ENCODE measurements around the gene SEC22A. TPM values are rescaled to one million over a fixed set of nuclear protein-coding genes. Genes with fewer than 3 reads are reported as not detected.

Gene SEC22A
- total and polyA plus RNA-seq, 7 donors: 5.8 to 47.2 (median 17.8) TPM

- intact Hi-C loops (cut with DNase I): no loop called here
- H3K27me3 ChIP-seq: no peaks in the 10 kb centered on the region
- H3K9me3 ChIP-seq: no peaks in the 10 kb centered on the region
- 95% methylated on average over 20 of the region's 20 CpGs for WGBS, 2 donors
- H3K36me3 ChIP-seq: peaks cover 30 to 99% (median 68%) of the 10 kb centered on the region in 4 donors
- no peaks in the 10 kb centered on the region for H3K4me1 ChIP-seq
- H3K27ac ChIP-seq: no peak overlapping the region
- TF ChIP-seq CTCF (IDR thresholded peaks at IDR 0.05): no peak
- TF ChIP-seq POLR2A (IDR thresholded peaks at IDR 0.05): no peak
- TF ChIP-seq POLR2AphosphoS5 (IDR thresholded peaks at IDR 0.05): no peak
- DNase-seq: peak; percentile 58
- no peak overlapping the region for H3K4me3 ChIP-seq
Observed at GRCh38 chr3:123289391-123290106, 87.8 kb downstream of the SEC22A start.

- peak; percentile 60 for DNase-seq
- H3K9me3 ChIP-seq: no peaks in the 10 kb centered on the region
Observed at GRCh38 chr3:123290107-123290930, 88.6 kb downstream of the SEC22A start.

GRCh38 chr3:123290962-123291361 is 89.2 kb downstream of the SEC22A start:
- intact Hi-C loops (cut with DNase I): no loop called here
- DNase-seq: peak; percentile 56
- Histone ChIP-seq H3K9me3 (no peaks in the 10 kb centered on the region), H3K36me3 (peaks cover 22 to 99% (median 55%) of the 10 kb centered on the region in 4 donors), H3K4me3 (no peak overlapping the region), H3K27ac (no peak overlapping the region), H3K4me1 (no peaks in the 10 kb centered on the region), H3K27me3 (no peaks in the 10 kb centered on the region)
- TF ChIP-seq EP300 (IDR thresholded peaks at IDR 0.05): no peak
- no peak for TF ChIP-seq POLR2AphosphoS5 (IDR thresholded peaks at IDR 0.05)
- no peak for TF ChIP-seq POLR2A (IDR thresholded peaks at IDR 0.05)
- no peak for TF ChIP-seq CTCF (IDR thresholded peaks at IDR 0.05)
- 92 to 96% methylated on average over 23 of the region's 23 CpGs for WGBS, 2 donors

More at GRCh38 chr3:123290107-123290930, 88.6 kb downstream of the SEC22A start:
- Histone ChIP-seq H3K27ac (peak overlapping the region in 1 of 4 donors; percentile 24), H3K4me3 (no peak overlapping the region), H3K27me3 (no peaks in the 10 kb centered on the region), H3K36me3 (peaks cover 28 to 99% (median 61%) of the 10 kb centered on the region in 4 donors), H3K4me1 (no peaks in the 10 kb centered on the region)
- no peak for TF ChIP-seq POLR2A (IDR thresholded peaks at IDR 0.05)
- peak in 1 of 4 donors; percentile 20 for TF ChIP-seq POLR2AphosphoS5 (IDR thresholded peaks at IDR 0.05)
- TF ChIP-seq CTCF (IDR thresholded peaks at IDR 0.05): no peak
- intact Hi-C loops (cut with DNase I): no loop called here
- WGBS, 2 donors: 86 to 91% methylated on average over 13 of the region's 13 CpGs

GRCh38 chr3:123291404-123291803 is 89.7 kb downstream of the SEC22A start:
- Histone ChIP-seq H3K27ac (no peak overlapping the region), H3K9me3 (no peaks in the 10 kb centered on the region), H3K27me3 (no peaks in the 10 kb centered on the region), H3K4me3 (no peak overlapping the region), H3K36me3 (peaks cover 18 to 99% (median 50%) of the 10 kb centered on the region in 4 donors), H3K4me1 (no peaks in the 10 kb centered on the region)
- peak; percentile 41 for DNase-seq
- intact Hi-C loops (cut with DNase I): no loop called here
- 79 to 83% methylated on average over 7 of the region's 7 CpGs for WGBS, 2 donors
- TF ChIP-seq EP300 (IDR thresholded peaks at IDR 0.05) (no peak), CTCF (IDR thresholded peaks at IDR 0.05) (no peak), POLR2A (IDR thresholded peaks at IDR 0.05) (no peak), POLR2AphosphoS5 (IDR thresholded peaks at IDR 0.05) (no peak)
